HG03025 (cell line): ENCODE results near the gene B3GAT1.
"Not testable (repeated sequence)": the region's sequence is repeated elsewhere in the genome, so short reads cannot be mapped to it uniquely, and the experiment has no call there.

Experiments
- ATAC-seq: cut with Tn5 transposase; IDR thresholded peaks from one replicate; pipeline ENCODE4 v1.9.1; 2021; ENCODE audit warnings: mild to moderate bottlenecking, moderate library complexity; ENCODE audit not compliant: unreplicated experiment, low FRiP score

Gene B3GAT1

DNA sequence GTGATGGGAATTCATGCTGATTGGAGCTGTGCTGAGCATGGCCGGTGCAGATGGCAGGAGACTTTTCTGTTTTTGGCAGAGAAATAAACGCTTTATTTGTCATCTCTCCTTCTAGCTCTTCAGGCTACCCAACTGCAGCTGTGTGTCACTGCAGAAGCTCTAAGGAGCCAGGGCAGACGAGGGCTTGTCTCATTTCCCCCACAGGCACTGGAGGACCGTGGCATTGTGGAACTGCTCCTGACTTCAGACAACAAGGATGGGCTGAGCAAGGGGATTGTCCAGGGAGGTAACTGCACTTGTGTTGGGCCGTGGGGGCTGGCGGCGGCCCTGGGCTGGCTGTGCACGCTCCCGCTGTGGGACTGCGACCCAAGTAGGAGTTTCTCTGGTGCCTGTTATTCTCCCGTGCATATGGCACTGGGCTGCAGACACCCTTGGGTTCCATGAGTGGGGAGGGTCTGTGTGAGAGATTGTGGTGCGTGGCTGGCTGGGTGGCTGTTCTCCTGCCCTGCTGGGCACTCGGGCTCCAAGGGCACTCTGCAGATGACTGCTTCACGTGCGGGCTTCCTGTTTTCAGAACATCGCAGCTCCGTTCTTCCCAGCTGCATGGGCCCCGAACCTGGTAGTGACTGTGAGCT is 53.1 kb downstream of the B3GAT1 start:
- no peak for ATAC-seq

DNA sequence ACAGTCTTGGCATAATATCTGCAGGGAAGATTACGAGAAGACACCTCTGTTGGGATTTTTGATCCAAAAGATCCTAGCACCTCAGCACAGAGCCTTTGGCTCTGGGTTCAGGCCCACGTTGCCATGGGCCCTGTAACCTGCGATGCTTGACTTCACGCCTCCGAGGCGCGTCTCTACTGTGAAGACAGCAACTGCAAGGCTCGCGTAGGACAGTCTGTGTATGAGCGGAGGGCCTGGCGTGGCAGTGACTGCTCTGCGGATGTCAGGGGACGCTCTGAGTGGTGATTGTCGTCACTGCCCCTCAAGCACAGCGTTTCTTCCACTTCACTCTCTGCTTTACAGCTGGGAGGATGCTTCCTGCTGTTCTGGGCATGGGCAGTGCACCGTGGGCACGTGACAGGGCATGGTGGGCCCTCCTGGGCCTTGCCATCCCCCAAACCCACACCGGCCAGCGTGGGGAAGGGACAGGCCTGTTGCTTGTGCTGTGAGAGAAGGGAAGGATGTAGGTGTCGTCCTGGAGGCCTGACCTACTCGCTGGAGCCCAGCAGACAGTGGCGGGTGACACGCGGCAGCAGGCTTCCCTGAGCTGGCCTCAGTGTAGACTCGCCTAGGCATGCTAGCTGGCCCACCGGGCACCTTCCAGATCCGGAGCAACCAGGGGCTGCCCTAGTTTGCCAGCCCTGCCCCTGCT is 53.7 kb downstream of the B3GAT1 start:
- no peak for ATAC-seq

DNA sequence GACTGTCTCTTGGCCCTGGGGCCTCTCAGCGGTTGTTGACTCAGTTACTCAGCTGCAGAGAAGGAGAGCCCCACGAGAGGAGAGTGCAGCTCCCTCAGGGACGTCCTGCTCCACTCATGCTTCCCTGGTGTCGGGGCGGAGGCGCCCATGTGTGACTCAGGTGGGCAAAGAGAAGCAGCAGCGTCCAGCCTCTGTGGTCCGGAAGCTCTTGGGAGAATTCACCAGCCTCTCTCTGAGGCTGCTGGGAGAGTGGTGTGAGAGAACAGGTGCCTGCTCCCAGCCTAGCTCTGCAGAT is 54.5 kb downstream of the B3GAT1 start:
- ATAC-seq, result no peak

GRCh38 chr11:134356656-134357544 is 55.1 kb downstream of the B3GAT1 start:
- ATAC-seq, result no peak

DNA sequence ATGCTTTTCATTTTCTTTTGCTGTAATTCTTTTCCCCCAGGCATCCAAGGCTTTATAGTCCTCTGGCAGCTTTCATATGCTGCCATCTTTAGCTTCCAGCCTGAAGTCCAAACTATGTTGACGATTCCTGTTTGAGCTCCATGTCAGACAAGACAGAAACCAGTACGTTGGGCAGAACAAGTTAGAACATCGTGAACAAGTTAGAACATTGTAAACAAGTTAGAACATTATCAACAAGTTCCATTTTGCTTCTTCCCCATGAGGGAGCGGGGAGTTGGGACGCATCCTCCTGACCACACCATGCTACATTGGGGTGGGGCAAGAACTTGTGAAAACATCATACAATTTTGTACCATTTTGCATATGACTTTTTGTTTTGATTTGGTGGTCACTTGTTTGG is 56.4 kb downstream of the B3GAT1 start:
- no peak for ATAC-seq

DNA sequence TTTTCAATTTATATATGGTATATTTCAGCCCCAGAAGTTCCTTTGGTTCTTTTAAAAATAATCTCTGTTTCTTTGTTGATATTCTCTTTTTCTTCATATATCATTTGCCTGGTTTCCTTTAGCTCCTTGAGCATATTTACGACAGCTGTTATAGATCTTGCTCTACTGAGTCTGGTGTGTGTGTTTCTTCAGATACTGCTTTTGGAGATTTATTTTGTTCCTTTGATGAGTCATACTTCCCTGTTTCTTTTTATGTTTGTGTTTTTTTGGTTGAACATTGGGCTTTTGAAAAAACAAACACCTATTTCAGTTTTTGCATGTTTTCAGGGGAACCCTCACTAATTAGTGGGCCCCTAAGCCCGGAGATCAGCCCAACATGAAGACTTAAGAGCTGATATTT is 56.9 kb downstream of the B3GAT1 start:
- ATAC-seq, result no peak

DNA sequence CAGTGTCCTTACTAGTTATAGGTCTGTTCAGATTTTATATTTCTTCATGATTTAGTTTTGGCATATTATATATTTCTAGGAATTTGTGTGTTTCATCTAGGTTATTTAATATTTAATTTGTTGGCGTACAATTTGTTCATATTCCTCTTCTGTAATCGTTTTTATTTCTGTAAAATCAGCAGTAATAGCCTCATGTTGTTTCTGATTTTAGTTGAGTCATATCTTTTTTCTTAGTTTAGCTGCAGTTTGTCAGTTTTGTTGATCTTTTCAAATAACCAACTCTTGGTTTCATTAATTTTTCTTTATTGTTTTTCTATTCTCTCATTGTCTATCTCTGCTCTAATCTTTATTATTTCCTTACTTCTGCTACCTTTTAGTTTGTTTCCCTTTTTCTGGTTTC is 59.9 kb downstream of the B3GAT1 start:
- no peak for ATAC-seq

DNA sequence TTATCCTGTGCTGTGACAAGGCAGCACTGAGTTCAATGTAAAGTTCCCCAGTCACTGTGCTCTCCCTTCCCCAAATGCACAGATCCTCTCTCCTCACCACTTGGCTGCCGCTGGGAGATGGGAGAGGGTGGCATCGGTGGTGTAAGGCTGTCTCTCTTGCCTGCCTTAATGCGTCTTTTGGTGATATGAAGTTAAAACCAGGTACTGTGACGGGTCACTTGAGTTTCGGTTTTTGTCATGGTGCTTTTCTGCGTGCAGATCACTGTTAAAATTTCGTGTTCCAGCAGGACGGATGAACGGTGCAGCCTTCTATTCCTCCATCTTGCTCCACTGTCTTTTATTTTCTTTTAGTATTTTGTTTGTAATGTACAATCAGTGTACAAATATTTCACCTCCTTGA is 61.7 kb downstream of the B3GAT1 start:
- ATAC-seq, result no peak

DNA sequence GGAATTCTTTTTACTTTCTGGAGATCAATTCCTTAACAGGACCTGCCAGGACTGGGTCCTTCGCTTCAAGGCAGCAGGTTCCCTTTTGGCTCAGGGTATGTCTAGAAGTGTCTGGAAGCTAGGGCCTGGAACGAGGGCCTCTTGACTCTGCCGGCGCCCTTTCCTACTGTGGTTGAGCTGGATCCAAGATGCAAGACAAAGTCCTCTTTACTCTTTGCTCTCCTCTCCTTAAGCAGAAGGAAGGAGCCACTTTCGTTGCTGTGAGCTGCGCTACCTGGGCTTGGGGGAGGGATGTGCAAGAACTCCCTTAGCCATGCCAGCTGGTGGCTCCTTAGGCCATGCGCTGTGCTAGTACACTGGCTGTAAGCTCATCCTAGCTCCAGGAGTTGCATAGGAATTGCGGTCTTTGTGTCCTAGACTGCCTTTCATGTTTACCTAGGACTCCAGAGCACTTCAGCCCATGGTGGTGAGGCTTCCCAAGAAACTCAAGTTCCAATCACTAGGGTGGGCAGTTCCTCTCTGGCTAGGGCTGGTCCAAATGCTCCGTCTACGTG is 62.2 kb downstream of the B3GAT1 start:
- no peak for ATAC-seq

- no peak for ATAC-seq
Observed at GRCh38 chr11:134349109-134349801, 62.8 kb downstream of the B3GAT1 start.

DNA sequence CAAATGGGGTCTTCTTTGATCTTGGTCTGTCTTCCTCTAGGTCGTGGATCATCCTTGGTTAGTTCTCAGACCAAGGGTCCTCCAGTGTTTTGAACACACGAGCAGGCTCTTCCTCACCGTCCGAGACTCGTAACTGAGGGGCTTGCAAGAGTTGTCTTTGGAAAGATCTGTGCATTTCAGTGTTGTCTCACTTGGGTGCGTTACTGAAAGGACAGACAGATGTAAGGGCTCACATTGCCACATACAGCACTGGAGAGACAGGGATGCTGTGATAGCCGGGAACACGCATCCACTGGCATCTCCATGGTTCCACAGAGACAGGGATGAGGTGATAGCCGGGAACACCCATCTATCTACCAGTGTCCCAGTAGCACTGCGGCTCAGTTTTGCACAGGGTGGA is 64.6 kb downstream of the B3GAT1 start:
- no peak for ATAC-seq

DNA sequence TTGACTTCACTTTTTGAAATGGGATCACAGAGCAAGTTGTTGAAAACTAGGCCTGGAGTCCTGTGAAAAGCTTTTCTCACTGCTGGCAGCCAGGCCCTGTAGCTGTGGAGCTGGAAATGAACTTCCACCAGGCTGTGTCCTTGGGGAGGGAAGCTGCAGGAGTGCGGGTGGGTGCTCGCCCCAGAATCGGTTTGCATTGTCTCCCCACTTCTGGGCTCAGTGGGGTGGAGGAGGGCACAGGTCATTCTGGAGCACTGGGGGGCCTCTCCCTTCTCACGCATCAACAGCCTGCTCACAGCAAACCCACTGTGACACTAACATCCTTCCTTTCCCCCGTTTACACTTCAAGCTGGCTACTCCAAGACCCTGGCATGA is 65.1 kb downstream of the B3GAT1 start:
- ATAC-seq, result no peak

GRCh38 chr11:134346101-134346975 is 65.7 kb downstream of the B3GAT1 start:
- ATAC-seq, result no peak

- no peak for ATAC-seq
Observed at GRCh38 chr11:134345237-134345550, 66.8 kb downstream of the B3GAT1 start.

DNA sequence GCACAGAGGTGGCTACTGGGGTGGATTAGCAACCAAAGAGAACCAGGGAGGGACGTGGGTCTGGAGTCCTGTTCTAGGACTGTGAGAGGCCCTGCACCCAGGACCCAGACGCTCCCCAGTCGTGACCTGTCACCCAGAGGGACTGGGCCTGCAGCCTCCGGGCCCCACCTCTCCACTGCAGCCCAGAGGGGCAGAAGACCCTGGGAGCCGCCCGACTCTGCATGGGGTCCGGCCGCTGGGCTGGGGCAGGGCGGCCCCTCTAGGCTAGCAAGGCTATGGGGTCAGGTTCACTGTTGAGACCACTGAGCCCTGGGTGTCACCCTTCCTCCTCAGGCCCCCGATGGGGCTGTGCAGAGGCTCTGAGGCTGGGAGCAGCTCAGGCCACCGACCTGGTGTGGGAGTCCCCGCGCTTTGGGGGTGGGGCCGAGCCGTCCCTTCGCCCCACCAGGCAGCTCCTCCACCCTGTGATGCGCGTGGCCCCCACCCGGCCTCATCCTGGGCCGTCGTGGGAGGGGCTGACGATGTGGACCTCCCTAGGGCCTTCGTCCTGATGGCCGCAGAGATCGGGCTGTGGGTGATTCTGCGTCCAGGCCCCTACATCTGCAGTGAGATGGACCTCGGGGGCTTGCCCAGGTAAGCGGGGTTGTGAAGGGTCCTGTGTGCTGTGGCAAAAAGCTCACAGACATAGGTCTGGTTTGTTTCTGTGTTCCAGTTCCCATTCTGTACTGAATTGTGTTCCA is 67.4 kb downstream of the B3GAT1 start:
- ATAC-seq, result not testable (repeated sequence)

DNA sequence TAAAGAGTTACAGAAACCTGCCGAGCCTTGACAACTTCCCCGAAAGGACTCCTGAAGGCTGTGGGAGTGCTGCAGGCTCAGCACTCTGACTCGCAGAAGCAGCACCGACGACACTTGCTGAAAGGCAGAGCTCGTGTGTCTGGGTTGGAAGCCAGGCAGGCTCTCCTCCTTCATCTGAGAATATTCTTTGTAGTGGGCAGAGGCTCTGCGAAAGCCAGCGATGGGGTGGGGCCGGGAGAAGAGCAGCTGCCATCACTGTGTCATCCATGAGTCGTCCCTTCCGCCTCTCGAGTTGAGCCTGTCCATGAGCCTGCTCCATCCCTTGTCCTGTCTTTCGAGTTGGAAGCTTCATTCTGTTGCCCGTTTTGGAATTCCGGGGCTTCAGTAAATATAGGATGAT is 68.4 kb downstream of the B3GAT1 start:
- no peak for ATAC-seq

DNA sequence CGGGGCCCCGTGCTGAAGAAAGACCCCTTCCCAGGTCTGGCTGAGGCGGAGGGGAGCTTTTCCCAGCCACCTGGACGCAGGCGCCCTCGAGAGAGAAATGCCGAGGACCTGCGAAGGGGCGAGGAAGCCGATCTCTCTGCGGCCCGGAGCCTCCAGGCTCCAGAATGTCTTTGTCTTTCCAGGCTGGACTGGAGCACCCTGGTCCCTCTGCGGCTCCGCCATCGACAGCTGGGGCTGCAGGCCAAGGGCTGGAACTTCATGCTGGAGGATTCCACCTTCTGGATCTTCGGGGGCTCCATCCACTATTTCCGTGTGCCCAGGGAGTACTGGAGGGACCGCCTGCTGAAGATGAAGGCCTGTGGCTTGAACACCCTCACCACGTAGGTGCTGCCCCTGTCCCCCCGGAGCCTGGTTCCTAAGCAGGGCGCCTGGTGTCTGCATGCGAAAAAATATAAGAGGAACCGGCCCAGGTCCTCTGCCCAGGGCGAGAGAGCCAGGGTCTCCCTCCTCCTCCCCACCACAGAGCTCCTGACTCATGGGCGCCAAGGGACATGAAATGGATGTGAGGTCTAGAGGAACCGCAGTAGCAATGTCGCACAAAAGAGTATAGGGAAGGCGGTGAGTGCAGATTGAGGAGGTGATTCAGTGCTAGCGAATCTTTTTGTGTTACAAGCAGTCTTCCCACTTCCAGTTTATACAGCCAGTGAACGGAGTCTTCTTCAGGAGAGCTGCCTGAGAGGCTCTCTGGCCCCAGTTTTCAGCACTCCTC is 69.3 kb downstream of the B3GAT1 start:
- ATAC-seq, result no peak

GRCh38 chr11:134341805-134342571 is 70.1 kb downstream of the B3GAT1 start:
- ATAC-seq, result no peak
